ENCODE data around the gene SLC6A6.

Gene SLC6A6

GRCh38 chr3:14372587-14372986 lies 29.8 kb upstream of the SLC6A6 start:
- DNase-seq (ENCODE audit: low read depth, low spot score): no peak

DNA sequence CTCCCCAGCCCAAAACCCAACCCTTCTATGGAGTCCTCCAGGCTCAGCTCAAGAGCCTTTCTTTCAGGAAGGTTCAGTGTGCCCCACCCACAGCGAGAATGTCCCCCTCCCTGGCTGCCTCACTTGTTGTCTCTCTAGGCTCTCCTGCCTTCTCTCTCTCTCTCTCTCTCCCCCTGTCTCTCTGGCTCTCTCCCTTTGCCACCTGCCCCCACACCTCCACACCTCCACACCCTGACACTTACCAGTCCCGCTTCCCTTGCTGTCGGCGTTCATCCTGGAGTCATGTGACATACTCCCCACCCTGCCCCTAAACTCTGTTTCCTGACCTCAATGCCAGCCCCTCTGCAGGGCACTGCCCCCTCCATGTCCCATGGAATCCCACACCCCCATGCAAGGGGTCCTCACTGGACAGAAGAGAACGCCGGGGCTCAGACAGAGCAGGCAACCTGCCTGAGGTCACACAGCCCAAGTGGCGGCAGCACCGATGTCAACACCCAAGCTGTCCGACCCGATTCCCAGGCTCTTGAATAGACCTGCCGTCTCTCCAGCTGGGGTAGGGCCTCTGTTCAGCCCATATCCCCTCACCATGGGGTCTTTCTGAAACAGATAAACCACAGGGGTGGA lies 28.5 kb upstream of the SLC6A6 start:
- DNase-seq (ENCODE audit: low read depth, low spot score): no peak

- no peak for DNase-seq (ENCODE audit: low read depth, low spot score)
Measured at GRCh38 chr3:14374444-14374883, 27.9 kb upstream of the SLC6A6 start.

DNA sequence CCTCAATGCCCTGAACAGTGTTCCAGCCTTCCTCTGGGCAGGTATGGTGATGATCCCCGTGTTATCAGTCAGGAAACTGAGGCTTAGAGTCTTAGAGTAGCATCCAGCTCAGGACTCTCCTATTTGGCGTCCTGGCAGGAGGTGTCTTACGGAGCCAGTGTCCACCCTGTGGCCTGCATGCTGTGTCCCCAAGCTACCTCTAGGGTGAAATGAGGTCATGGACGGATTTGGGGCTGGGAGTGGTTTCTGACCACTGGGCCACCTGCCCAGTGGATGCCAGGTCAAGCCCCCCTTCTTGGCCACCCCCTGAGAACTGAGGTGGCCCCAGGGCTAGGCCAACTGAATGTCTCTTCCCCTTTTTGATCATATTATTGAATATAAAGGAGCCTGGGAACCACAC lies 27.2 kb upstream of the SLC6A6 start:
- DNase-seq (ENCODE audit: low read depth, low spot score): no peak

DNA sequence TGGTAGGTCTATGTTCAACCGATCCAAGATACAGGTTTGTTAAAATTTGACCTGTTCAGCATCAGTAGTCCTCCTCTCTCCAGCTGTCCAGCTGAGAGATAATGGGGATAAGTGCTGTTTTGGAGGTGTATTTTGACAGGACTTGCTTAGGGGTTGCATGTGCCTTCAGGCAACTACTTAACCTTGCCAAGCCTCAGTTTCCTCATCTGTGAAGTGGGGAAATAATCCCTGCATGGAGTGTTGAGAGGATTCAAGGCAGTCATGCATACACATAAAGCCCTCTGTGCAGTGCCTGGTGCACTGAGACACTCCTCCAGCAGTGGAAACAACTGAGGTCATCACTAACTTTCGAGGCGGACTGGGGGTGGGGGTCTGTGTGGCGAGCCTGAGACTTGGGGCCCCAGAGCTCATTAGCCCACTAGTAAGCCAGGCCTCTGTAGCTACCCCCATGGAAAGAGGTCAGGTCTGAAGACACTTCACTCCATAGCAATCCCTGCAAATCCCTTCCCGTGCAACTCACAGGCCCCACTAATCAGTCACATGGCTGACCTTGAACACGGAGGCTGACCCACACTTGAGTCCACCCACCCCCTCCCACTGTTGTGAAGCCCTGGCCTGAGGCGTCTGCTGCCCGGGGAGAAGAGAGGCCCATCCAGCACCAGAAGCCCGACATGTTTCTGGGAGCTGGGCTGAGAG lies 25.9 kb upstream of the SLC6A6 start:
- no peak for DNase-seq (ENCODE audit: low read depth, low spot score)

- DNase-seq (ENCODE audit: low read depth, low spot score): no peak
Measured at GRCh38 chr3:14377044-14377837, 25.2 kb upstream of the SLC6A6 start.

- no peak for DNase-seq (ENCODE audit: low read depth, low spot score)
Measured at GRCh38 chr3:14377838-14378169, 24.6 kb upstream of the SLC6A6 start.

DNA sequence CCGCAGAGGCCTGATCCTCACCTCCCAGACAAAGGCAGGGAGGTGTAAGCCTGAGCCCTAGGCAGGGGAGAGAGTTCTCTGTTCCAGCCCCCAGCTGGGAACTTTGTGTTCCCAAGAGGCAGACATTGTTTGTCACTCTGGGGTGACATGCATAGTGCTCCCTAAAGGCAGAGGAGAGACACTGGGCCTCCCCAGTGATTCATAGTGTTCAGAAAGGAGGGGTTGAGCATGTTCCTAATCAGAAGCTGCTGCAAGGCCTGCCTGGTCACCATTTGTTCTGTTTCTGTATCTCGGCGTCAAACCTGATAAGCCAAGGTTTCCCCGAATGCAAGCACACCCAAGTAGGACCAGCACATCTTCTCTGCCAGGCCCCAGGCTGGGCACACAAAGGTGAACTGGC lies 24.0 kb upstream of the SLC6A6 start:
- no peak for DNase-seq (ENCODE audit: low read depth, low spot score)

- DNase-seq (ENCODE audit: low read depth, low spot score): no peak
Measured at GRCh38 chr3:14379843-14380242, 22.6 kb upstream of the SLC6A6 start.

DNA sequence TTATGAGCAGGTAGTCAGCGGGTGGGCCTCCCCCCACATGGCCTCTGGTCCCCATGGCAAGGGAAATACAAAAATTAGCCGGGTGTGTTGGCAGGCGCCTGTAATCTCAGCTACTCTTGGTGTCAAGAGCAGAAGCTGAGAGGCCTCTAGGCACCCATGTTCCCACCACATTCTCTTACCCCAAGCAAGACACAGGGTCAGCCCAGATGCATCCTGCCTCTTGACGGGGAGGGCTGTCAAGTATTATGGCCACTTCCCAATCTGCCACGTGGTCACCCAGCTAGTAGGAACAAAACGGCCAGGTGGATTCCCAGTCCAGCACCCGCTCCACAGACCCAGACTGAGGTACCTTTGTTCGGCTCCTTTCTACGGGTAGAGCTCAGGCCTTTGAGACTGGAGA lies 16.2 kb upstream of the SLC6A6 start:
- no peak for DNase-seq (ENCODE audit: low read depth, low spot score)

- DNase-seq (ENCODE audit: low read depth, low spot score): no peak
Measured at GRCh38 chr3:14388201-14388600, 14.2 kb upstream of the SLC6A6 start.

GRCh38 chr3:14389166-14389606 lies 13.2 kb upstream of the SLC6A6 start:
- DNase-seq (ENCODE audit: low read depth, low spot score): no peak

DNA sequence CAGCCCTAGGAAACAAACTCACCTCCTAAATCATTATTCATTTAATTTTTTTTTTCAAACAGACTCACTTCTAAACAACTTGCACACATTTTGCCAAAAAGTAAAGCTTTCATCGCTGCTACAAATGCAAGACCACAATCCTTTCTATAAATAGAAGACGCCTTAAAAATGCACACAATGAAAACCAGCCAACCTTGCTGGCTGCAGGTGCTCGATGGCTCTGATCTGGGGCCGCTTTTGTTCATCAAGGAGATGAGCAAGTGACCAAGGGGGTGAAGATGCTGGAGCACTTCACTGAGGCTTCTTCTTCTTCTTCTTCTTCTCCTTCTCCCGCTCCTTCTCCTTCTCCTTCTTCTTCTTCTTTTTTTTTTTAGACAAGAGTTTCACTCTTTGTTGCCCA lies 12.7 kb upstream of the SLC6A6 start:
- no peak for DNase-seq (ENCODE audit: low read depth, low spot score)

DNA sequence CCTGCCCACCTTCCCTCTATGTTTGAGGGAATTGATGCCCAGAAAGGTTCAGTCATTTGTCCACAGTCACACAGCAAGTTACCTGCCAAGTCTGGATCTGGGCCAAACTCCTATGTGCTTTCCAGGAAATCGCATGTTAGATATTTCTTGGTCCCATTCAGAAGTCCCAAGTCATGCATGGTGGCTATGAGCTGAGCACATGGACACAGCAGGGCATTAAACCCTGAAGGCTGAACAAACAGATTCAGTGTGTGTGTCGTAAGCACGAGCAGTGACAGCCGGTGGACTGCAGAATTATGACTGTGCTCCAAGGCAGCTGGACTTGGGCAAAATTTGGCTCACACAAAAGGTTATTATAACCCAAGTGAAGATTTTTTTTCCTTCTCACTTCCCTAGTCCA lies 11.4 kb upstream of the SLC6A6 start:
- DNase-seq (ENCODE audit: low read depth, low spot score): no peak

- no peak for DNase-seq (ENCODE audit: low read depth, low spot score)
Measured at GRCh38 chr3:14392231-14392630, 10.2 kb upstream of the SLC6A6 start.

- no peak for DNase-seq (ENCODE audit: low read depth, low spot score)
Measured at GRCh38 chr3:14392803-14393319, 9.5 kb upstream of the SLC6A6 start.

GRCh38 chr3:14393440-14394106 lies 8.8 kb upstream of the SLC6A6 start:
- DNase-seq (ENCODE audit: low read depth, low spot score): no peak

DNA sequence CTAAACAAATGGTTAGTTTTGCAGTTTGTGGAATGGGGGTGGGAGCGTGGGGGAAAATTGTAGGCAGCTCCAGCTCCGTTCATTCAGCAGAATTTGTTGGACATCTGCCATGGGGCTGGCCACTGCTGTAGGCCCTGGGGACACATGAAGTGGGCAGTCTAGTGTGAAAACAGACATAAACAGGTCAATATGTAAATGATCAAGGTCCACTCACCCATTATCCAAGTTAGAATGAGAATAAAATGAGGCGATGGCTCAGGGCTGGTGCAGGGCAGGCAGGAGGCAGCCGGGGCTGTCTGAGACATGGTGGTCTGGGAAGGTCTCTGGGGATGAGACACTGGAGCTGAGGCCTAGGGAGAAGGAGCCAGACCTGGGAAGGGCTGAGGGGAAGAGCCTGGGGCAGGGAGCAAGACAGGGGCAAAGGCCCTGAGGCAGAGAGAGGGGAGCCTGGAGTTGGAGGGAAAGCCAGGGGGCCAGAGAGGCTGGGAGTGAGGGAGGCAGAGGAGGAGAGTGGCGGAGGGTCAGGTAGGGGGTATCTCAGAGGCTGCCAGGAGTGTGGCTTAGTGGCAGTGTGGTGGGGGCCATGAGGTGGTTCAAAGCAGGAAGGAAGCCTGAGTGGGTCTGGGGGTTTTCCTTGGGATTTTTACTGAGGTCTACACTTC lies 6.2 kb upstream of the SLC6A6 start:
- DNase-seq (ENCODE audit: low read depth, low spot score): no peak

GRCh38 chr3:14397046-14397445 lies 5.4 kb upstream of the SLC6A6 start:
- no peak for DNase-seq (ENCODE audit: low read depth, low spot score)

DNA sequence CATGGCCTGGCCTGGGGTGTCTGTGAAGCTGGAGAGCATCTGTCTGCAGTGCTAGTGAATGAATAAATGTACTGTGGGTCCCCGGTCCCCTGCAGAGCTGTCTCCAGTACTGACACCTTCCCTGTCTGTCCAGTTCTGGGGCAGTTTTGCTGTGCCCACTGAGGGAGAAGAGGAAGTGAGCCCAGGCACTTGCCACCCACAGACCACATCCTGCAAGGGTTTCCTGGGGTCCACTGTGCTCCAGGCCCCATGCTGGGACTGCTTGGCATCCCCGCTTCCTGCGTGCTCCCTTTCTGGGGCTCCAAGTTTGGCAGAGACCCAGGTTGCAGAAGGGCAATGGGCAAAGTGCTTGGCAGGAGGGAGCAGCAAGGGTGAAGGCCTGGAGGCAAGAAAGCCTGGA lies 4.9 kb upstream of the SLC6A6 start:
- DNase-seq (ENCODE audit: low read depth, low spot score): no peak

DNA sequence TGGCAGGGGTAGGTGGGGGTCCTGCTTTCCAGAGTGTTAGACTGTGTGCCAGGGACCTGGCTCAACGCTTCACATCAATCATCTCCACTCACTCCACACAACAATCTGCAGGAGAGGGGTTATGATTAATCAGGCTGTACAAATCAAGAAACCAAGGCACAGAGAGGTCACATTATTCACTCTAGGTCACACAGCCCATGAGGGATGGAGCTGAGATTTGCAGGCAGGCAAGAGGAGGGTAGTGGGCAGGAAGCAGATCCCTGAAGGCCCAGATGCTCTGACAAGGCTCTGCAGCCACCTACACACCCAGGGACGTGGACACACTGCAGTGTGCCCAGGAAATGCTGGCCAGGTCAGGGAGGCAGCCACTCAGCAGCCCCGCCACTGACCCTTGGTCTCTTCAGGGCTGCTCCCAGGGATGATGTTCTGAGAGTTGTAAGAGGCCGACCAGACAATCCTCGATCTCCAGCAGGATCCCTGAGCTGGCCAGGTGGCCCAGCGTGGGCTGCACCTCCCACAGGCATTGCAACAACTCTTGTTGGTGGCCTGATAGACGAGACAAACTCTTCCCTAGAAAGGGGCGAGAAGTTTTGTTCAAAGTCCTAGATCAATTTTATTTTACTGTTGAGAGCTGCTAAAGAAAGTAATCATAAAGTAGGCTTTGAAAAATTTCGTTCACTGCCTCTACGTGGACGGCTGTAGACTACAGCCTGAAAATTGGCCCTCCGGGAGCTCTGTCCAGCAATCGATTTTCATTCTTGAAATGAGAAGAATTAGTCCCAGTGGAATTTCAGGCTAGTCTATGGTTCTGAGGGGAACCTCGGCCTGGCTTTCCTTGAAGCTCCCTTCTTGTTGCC lies 4.2 kb upstream of the SLC6A6 start:
- no peak for DNase-seq (ENCODE audit: low read depth, low spot score)

All from activated CD4-positive, CD25-positive, alpha-beta regulatory T cell treated with anti-CD3 and anti-CD28 coated beads, Interleukin-2, amount 50 U/mL, for 16 hours (primary cell).